HG03135 (cell line): Measurements from ENCODE around the gene IFT27.
"Not testable (repeated sequence)": the region's sequence is repeated elsewhere in the genome, so short reads cannot be mapped to it uniquely, and the experiment has no call there.

Experiments
- ATAC-seq: cut with Tn5 transposase; IDR thresholded peaks from one replicate; pipeline ENCODE4 v1.9.1; 2021; ENCODE audit warnings: mild to moderate bottlenecking, moderate library complexity; ENCODE audit not compliant: unreplicated experiment

The IFT27 gene

DNA sequence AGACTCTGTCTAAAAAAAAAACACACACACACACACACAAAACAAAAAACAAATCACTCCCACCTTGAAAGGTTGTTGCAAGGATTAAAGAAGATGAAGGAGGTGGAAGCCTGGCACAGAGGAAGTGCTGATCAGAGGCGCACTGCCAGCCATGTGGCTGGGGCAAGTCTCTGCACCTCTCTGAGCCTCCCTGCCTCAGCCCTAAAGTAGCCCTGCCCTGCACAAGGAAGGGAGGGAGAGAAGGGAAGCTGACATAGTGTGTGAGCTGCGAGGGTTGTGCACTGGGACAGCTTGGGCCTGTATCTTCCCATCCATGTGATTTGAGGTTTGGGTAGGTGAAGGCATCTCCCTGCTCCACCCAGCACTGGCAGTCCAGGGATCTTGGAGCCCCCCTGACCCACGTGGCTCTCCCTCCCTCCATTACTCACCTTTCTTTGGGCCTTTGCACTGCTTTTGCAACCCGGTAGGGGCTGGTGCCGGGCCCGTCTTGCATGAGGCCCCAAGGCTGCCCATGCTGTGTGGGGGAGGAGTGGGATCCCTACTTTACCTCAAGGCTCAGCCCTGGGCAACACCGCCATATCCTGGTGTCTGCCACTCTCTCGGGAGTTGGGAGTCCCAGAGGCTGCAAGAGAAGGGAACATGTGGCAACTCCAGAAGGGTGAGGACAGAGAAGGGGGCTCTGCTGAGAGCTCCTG lies 30.5 kb downstream of the IFT27 start:
- no peak for ATAC-seq

- ATAC-seq: no peak
These were observed 31.1 kb downstream of the IFT27 start for GRCh38 chr22:36744791-36745190.

DNA sequence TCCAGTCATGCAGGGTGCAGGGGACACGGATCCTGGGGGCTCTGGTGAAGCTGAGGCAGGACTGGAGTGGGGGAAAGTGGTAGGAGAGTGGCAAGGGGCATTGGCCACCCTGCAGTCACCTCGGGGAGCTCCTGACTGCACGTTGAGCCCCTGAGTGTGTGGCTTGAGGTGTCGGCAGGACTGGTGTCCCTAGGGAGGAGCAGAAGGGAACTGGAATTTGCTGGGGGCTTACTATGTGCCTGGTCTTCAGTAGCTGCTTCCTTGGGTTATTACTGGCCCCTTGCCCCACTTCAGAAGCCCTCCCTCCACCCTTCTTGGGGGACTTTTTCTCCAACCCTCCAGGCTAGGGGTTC lies 31.5 kb downstream of the IFT27 start:
- ATAC-seq: no peak

- ATAC-seq: no peak
These were observed 32.1 kb downstream of the IFT27 start for GRCh38 chr22:36743591-36744412.

GRCh38 chr22:36743011-36743410 lies 32.9 kb downstream of the IFT27 start:
- no peak for ATAC-seq

GRCh38 chr22:36741968-36742367 lies 34.0 kb downstream of the IFT27 start:
- no peak for ATAC-seq

GRCh38 chr22:36741204-36741793 lies 34.6 kb downstream of the IFT27 start:
- no peak for ATAC-seq

GRCh38 chr22:36740716-36741115 lies 35.2 kb downstream of the IFT27 start:
- no peak for ATAC-seq

- ATAC-seq: no peak
These were observed 36.7 kb downstream of the IFT27 start for GRCh38 chr22:36739185-36739584.

DNA sequence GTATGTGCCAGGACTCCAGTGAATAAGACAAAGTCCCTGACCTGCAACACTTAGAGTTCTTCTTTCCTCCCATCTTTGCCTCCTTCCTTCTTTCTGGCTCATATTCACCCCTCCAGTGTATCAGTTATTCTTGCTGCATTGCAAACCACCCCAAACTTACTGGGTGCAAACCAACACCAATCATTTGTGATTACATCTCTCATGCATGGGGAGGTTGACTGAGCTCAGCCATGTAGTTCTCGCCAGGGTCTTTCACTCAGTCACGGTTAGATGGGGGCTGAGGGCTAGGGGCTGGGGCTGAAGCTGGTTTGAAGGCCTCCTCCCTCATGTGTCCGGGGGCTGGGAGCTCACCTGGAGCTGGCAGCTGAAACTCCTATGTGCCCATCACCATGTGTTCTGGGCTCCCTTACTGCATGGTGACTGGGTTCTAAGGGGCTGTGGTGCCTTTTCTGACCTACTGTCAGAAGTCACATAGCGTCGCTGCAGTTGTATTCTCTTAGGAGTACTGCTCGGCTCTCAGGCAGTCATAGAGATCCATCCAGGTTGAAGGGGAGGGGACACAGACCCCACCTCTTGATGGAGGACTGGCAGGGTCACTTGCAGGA lies 37.4 kb downstream of the IFT27 start:
- ATAC-seq: no peak

- ATAC-seq: no peak
These were observed 38.1 kb downstream of the IFT27 start for GRCh38 chr22:36737776-36738175.

- ATAC-seq: no peak
These were observed 39.1 kb downstream of the IFT27 start for GRCh38 chr22:36736701-36737320.

DNA sequence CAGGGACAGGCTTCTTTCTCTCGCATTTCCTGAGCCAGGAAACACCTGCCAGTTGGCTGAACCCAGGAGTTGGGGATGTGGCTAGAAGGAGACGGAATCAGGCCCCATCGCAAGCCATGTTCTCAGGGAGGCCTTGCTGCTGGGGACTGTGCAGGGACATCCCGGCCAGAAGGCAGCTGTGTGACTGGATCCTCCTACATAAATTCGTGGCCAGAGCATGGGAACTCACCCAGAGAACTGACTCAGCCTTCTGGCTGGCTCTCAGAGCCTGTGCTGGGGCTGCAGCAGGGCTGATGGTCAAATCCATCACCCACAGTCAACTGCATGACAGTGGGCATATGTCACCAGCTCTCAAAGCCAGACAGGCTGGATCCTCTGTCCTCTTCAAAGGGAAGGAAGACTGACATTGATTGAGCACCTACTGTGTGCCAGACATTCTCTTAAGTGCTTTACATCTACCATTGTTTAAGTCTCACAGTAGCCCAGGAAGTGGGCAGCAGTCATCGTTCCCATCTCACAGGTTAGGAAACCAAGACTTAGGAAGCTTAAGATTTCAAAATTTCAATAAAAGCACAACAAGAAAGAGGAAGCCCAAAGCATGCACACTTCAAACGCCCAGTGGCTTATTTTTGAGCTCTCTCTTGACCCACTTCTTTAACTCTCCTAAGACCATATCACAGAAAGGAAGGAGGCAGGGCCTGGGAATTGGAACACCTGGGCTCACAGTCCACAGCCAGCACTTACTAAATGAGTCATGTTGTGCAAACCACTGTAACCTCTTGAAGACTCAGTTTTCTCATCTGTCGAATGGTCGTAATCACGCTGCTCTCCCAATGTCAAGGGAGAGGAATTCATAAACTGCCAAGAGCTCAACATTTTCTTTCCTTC lies 41.5 kb downstream of the IFT27 start:
- no peak for ATAC-seq

DNA sequence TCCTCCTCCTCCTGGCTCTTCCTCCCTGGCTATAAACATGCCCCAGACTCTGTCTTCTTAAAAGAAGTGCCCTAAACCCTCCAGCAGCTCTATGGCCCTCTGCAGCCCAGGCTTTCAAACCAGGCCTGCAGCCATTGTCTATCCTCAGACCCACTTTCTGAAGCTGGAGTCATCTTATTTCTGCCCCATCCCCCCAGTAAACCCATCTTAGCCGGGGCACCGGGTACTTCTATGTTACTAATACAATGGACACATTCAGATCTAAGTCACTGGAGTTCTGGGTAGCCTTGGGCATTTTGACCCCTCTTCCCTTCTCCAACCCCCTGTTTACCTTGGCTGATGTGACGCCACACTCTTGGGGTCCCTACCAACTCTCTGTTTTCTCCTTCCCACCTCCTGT lies 42.6 kb downstream of the IFT27 start:
- no peak for ATAC-seq

DNA sequence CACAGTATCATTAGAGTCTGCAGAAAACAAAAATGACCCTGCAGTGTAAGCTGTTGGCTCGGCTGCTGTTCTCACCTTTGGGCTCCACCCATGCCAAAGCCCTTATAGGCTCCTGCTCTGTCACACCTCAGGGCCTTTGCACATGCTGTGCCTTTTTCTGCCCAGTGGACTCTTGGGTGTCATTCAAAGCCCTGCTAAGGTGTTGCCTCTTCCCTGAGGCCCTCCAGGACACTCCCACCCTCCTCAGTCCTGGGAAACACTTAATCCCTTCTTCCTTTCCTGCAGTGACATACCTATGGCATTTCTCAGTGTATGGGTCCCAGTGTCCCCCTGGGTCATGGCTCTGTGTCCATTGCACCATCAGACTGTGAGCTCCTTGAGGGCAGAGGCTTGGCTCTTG lies 43.3 kb downstream of the IFT27 start:
- ATAC-seq: no peak

- no peak for ATAC-seq
These were observed 44.0 kb downstream of the IFT27 start for GRCh38 chr22:36731916-36732315.

DNA sequence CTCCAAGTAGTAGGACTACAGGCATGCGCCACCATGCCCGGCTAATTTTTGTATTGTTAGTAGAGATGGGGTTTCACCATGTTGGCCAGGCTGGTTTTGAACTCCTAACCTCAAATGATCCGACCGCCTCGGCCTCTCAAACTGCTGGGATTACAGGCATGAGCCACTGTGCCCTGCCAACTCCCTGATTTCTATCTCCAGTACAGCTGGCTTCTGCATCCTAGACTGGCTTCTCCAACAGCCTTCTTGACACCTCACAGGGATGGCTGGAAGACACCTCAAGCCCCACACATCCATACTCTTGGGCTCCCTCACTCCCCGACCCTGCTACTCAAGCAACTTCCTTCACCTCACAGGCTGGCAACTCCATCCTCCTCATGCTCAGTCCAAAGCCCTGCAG lies 44.6 kb downstream of the IFT27 start:
- not testable (repeated sequence) for ATAC-seq

GRCh38 chr22:36730176-36730858 lies 45.6 kb downstream of the IFT27 start:
- no peak for ATAC-seq

DNA sequence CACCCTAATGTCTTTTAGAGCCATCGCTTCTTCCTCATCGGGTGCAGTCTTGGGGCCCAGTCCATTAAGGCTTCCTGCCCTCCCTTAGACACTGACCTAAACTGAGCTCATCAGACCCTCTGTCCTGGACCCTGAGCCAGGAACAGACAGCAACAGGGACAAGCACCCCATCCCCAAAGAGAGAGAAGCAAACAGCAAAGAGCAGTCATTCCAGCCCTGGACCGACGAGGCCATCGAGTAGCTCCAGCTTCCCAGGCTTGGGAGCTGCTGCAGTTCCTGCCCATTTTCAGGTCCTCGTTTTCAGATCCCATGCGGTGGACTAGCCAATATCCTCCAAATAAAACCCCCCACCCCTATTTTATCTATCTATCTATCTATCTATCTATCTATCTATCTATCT lies 46.6 kb downstream of the IFT27 start:
- ATAC-seq: no peak

GRCh38 chr22:36728505-36728904 lies 47.4 kb downstream of the IFT27 start:
- no peak for ATAC-seq
